ENCODE measurements around the gene LRRC8B. TPM values are rescaled to one million over a fixed set of nuclear protein-coding genes. Genes with fewer than 3 reads are reported as not detected.

LRRC8B gene
- total and polyA plus RNA-seq, 2 of the 8 experiments (the other 6 are each of a cell fraction or from before 2014, with no cell fraction given): 18.4 to 29.2 TPM

DNA sequence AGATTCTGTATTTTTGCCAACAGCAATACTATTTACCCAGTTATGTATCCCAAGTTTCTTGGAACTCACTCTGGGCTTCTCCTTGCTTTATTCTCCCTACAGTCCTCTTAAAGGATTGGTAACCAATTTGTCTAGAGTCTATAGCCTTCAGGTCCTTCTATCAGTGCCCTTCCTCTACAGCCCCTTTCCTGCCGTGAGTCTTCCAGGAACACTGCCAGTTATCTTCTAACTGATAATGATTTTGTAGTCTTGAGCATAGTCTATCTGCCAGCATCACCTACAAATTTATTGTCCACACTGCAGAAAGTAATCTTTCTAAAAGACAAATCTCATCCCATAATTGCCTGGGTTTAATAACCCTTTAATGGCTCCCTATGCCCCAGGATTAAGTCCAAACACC lies 8.2 kb downstream of the LRRC8B start (continued):
- TF ChIP-seq, protein P1, sequence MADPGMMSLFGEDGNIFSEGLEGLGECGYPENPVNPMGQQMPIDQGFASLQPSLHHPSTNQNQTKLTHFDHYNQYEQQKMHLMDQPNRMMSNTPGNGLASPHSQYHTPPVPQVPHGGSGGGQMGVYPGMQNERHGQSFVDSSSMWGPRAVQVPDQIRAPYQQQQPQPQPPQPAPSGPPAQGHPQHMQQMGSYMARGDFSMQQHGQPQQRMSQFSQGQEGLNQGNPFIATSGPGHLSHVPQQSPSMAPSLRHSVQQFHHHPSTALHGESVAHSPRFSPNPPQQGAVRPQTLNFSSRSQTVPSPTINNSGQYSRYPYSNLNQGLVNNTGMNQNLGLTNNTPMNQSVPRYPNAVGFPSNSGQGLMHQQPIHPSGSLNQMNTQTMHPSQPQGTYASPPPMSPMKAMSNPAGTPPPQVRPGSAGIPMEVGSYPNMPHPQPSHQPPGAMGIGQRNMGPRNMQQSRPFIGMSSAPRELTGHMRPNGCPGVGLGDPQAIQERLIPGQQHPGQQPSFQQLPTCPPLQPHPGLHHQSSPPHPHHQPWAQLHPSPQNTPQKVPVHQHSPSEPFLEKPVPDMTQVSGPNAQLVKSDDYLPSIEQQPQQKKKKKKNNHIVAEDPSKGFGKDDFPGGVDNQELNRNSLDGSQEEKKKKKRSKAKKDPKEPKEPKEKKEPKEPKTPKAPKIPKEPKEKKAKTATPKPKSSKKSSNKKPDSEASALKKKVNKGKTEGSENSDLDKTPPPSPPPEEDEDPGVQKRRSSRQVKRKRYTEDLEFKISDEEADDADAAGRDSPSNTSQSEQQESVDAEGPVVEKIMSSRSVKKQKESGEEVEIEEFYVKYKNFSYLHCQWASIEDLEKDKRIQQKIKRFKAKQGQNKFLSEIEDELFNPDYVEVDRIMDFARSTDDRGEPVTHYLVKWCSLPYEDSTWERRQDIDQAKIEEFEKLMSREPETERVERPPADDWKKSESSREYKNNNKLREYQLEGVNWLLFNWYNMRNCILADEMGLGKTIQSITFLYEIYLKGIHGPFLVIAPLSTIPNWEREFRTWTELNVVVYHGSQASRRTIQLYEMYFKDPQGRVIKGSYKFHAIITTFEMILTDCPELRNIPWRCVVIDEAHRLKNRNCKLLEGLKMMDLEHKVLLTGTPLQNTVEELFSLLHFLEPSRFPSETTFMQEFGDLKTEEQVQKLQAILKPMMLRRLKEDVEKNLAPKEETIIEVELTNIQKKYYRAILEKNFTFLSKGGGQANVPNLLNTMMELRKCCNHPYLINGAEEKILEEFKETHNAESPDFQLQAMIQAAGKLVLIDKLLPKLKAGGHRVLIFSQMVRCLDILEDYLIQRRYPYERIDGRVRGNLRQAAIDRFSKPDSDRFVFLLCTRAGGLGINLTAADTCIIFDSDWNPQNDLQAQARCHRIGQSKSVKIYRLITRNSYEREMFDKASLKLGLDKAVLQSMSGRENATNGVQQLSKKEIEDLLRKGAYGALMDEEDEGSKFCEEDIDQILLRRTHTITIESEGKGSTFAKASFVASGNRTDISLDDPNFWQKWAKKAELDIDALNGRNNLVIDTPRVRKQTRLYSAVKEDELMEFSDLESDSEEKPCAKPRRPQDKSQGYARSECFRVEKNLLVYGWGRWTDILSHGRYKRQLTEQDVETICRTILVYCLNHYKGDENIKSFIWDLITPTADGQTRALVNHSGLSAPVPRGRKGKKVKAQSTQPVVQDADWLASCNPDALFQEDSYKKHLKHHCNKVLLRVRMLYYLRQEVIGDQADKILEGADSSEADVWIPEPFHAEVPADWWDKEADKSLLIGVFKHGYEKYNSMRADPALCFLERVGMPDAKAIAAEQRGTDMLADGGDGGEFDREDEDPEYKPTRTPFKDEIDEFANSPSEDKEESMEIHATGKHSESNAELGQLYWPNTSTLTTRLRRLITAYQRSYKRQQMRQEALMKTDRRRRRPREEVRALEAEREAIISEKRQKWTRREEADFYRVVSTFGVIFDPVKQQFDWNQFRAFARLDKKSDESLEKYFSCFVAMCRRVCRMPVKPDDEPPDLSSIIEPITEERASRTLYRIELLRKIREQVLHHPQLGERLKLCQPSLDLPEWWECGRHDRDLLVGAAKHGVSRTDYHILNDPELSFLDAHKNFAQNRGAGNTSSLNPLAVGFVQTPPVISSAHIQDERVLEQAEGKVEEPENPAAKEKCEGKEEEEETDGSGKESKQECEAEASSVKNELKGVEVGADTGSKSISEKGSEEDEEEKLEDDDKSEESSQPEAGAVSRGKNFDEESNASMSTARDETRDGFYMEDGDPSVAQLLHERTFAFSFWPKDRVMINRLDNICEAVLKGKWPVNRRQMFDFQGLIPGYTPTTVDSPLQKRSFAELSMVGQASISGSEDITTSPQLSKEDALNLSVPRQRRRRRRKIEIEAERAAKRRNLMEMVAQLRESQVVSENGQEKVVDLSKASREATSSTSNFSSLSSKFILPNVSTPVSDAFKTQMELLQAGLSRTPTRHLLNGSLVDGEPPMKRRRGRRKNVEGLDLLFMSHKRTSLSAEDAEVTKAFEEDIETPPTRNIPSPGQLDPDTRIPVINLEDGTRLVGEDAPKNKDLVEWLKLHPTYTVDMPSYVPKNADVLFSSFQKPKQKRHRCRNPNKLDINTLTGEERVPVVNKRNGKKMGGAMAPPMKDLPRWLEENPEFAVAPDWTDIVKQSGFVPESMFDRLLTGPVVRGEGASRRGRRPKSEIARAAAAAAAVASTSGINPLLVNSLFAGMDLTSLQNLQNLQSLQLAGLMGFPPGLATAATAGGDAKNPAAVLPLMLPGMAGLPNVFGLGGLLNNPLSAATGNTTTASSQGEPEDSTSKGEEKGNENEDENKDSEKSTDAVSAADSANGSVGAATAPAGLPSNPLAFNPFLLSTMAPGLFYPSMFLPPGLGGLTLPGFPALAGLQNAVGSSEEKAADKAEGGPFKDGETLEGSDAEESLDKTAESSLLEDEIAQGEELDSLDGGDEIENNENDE (IDR thresholded peaks at IDR 0.05; ENCODE audit: insufficient replicate concordance, low read length): no peak
- TF ChIP-seq HDAC6 (IDR thresholded peaks at IDR 0.05; ENCODE audit: low read depth, low read length) (no peak), GTF2F1 (IDR thresholded peaks at IDR 0.05; ENCODE audit: borderline replicate concordance, low read depth, low read length) (no peak)

All from H1 (cell line).